HG03060 (cell line): ENCODE data around the gene ST8SIA5.

ENCODE experiments used
- ATAC-seq: cut with Tn5 transposase; IDR thresholded peaks from one replicate; pipeline ENCODE4 v1.9.1; 2021; ENCODE audit warnings: low read depth, moderate number of reproducible peaks; ENCODE audit not compliant: unreplicated experiment

ST8SIA5 gene

DNA sequence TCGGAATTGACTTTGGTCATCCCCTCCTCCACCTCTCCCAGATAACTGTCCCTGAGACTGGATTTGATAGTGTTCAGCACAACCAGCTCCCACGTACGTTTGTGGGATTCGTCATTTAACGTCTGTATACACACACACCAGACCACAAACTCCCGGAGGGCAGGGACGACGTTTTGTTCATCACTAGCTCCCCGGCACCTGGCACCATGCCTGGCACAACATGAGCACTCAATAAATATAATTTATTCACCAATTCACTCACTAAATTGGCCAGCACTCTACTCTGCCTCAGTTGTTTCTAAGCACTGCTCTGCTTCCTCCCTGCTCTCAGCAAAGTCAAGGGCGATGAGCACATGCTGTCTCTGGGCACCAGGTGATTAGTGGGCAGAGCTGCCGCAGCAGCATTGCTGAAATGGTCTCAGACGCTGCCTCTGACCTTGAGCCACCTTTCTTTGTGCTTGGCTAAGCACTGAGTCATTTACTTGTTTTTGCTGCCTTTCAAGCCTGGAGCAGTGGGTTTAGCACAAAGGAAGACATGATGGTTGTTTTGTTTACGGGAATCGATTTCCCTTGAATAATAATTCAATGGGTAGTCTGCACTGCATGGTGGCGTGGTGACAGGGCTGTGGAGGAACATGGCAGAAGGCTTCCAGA, 80.5 kb downstream of the ST8SIA5 start:
- ATAC-seq: no peak

GRCh38 chr18:46675112-46675511, 81.7 kb downstream of the ST8SIA5 start:
- no peak for ATAC-seq

- no peak for ATAC-seq
Measured at GRCh38 chr18:46672062-46672970, 84.5 kb downstream of the ST8SIA5 start.

- no peak for ATAC-seq
Measured at GRCh38 chr18:46668694-46669093, 88.2 kb downstream of the ST8SIA5 start.

DNA sequence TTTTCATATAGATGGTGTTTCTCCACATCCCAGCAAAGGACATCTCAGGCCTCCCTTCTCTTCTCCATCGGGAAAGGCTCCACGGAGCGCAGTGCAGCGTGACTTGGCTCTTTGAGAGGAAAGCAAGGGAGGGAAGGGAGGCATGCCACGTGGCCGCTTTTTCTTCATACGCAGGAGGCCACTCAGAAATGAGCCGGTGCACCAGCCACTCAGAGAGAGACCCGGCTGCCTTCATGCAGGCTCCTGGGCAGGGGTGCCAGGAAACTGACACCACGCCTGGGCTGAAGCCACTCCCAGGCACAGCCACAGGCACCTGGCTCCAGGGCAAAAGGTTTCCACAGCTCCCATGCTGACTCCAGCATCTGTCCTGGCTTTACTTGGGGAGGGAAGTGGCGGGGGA, 88.7 kb downstream of the ST8SIA5 start:
- ATAC-seq: no peak

DNA sequence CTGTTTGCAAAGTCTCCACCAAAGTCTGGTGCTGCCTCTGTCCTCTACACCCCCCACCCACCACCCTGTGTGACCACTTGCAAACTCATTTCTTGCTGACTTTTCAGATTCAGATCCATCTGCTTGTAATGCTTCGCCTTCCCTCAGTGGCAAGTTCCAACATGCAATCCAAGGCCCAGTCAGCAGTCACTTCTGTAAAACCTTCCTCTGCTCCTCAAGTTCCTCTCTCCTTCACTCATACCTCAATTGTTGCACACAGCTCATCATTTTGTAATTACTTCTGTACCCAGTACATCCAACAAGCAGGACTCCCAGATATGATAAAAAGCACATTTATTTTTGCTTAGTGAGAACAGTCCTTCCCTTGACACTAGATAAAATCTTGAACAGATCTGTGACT, 93.3 kb downstream of the ST8SIA5 start:
- ATAC-seq: no peak

DNA sequence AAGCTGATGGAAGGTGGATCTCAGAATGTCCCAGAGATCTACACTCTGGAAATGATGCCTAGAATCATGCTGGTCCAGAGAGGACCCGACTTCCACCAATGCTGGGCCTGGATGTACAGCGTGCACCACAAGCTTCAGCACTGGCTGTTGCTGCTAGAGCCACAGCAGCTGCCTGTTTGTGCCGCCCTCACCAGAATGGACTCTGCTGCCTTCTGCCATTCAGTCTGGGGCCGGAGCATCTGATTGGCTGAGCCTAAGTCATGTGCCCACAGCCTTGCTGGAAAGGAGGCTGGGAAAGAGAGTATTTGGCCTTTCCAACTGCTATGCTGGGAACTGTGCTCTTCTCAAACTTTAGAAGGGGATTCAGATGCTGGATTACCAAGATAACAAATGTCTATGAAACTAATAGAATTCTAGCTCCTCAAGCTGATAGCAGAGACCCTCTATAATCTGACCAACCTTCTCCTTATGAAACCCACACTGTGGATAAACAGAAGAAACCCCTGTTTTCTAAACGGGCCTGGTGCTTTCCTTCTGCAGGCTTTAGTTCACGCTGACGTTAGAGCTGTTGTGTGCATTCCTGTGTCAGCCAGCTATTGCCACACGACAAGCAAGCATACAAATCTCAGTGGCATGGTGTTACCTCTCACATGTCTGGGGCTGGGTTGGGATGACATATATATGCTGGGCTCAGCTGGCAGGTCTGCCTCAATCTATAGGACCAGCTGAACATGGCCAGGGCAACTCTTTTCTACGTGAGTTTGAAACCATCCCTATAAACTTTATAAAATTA, 95.7 kb downstream of the ST8SIA5 start:
- ATAC-seq: no peak

- ATAC-seq: no peak
Measured at GRCh38 chr18:46659484-46659883, 97.4 kb downstream of the ST8SIA5 start.

GRCh38 chr18:46657115-46657955, 99.5 kb downstream of the ST8SIA5 start, which contains the start of gene LOXHD1:
Gene LOXHD1 (minus strand): TSS chr18:46657220. CDS start chr18:46657033, 187 bp downstream.
- ATAC-seq: no peak

- no peak for ATAC-seq
Measured at GRCh38 chr18:46656326-46657114, 100.3 kb downstream of the ST8SIA5 start.

DNA sequence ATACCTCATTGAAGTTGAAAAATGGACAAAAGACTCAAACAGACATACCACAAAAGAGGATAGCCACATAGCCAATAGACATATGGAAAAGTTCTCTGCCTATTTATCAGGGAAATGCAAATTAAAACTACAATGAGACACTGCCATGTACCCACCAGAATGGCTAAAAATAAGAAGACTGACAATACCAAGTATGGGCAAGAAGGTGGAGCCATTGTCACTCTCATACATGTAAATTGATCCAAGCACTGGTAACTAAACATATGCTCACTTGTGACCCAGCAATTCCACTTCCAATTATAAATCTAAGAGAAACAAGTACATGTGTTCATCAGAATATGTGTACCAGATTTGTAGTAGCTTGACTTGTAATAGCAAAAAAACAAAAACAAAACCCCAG, 104.5 kb downstream of the ST8SIA5 start:
- ATAC-seq: no peak

DNA sequence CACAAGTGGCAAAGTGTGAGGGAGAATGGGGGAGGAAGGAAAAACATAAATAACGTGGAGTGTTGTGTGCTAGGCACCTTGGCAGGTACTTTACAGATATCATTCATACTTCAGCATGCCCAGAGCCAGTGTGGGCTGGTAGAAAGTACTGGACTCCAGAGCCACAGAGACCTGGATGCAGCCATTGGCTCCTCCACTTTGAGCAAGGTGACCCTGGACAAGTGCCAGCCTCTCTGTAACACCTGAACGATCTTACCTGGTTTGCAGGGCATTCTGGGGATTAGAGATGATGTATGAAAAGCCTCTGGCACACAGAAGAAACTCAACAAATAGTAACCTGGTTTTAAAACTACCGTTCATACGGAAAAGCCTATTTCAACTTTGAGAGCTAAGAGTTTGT, 106.2 kb downstream of the ST8SIA5 start:
- no peak for ATAC-seq

GRCh38 chr18:46649071-46649862, 107.6 kb downstream of the ST8SIA5 start:
- no peak for ATAC-seq

DNA sequence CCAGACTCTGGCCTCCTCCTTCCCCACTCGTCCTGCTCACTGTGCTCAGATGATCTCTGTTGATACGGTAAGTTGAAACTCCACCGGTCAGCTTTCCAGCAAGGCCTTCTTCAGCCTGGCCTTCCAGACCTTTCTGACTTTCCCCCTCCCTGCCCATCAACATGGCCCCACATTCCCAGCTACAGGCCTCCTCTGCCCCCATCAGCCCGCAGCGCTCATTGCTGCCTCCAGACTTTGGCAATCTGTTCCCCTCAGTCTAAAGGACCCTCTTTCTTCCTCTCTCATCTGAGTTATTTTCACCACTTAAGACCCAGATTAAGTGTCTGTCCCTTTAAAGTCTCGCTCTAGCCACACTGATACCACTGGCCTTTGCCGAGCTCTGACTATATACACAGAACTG, 110.4 kb downstream of the ST8SIA5 start:
- no peak for ATAC-seq

GRCh38 chr18:46642561-46642960, 114.3 kb downstream of the ST8SIA5 start:
- no peak for ATAC-seq

- ATAC-seq: no peak
Measured at GRCh38 chr18:46641917-46642316, 114.9 kb downstream of the ST8SIA5 start.

- no peak for ATAC-seq
Measured at GRCh38 chr18:46639386-46639785, 117.5 kb downstream of the ST8SIA5 start.

DNA sequence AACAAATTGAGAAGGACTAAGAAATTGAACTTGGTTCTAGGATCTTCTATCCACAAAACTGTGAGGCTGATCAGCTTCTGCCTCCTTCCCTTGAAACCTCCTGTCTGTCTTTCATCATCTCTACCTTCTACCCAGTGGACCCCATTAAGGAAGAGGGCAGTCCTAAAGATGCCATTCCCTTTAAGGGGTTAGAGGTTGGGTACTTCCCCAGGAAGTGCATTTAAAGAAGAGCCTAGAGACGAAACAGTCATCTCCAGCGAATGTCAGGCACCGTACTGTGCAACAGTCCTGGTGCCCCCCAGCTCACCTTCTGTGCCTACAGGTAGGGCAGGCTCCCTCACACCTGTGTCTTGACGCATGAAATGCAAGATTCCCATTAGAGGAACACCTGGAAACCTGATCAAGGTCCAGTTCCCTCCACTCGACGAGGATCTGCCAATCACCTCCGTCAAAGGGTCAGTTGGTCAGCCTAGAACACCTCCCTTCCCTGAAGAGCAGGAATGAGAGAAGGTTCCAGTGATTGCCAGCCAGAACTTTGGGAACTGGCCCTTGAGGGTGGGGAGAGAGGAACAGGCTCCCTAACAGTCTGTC, 120.7 kb downstream of the ST8SIA5 start:
- ATAC-seq: no peak
